Ishikawa (cell line): Measurements from ENCODE around the gene P3R3URF.

ENCODE experiments used
- CEBPB ChIP-seq: IDR thresholded peaks from 2 replicates; pipeline ENCODE4 v1.6.1; 2012
- CREB1 ChIP-seq: IDR thresholded peaks from 2 replicates; pipeline ENCODE4 v1.6.1; 2012; ENCODE audit warnings: low read depth
- EGR1 ChIP-seq: IDR thresholded peaks from 2 replicates; pipeline ENCODE4 v1.6.1; 2012
- EP300 ChIP-seq: IDR thresholded peaks from 2 replicates; pipeline ENCODE4 v1.6.1; 2012; ENCODE audit warnings: borderline replicate concordance
- FOXM1 ChIP-seq: IDR thresholded peaks from 2 replicates; pipeline ENCODE4 v1.6.1; 2012; ENCODE audit warnings: low read depth, borderline replicate concordance
- MAX ChIP-seq: IDR thresholded peaks from 2 replicates; pipeline ENCODE4 v1.6.1; 2012
- NFIC ChIP-seq: IDR thresholded peaks from 2 replicates; pipeline ENCODE4 v1.6.1; 2012
- RAD21 ChIP-seq: IDR thresholded peaks from 2 replicates; pipeline ENCODE4 v1.6.1; 2012; ENCODE audit warnings: low read depth
- REST ChIP-seq: IDR thresholded peaks from 2 replicates; pipeline ENCODE4 v1.6.1; 2012; ENCODE audit warnings: low read depth, mild to moderate bottlenecking
- TAF1 ChIP-seq: IDR thresholded peaks from 2 replicates; pipeline ENCODE4 v1.6.1; 2012; ENCODE audit warnings: low read depth, mild to moderate bottlenecking
- TCF12 ChIP-seq: IDR thresholded peaks from 2 replicates; pipeline ENCODE4 v1.6.1; 2012; ENCODE audit warnings: low read depth
- USF1 ChIP-seq: IDR thresholded peaks from 2 replicates; pipeline ENCODE4 v1.6.1; 2012
- YY1 ChIP-seq: IDR thresholded peaks from 2 replicates; pipeline ENCODE4 v1.6.1; 2012; ENCODE audit warnings: low read depth
- ZBTB7A ChIP-seq: IDR thresholded peaks from 2 replicates; pipeline ENCODE4 v1.6.1; 2012; ENCODE audit warnings: low read depth

GRCh38 chr1:46180082-46180616 lies 3.9 kb upstream of the P3R3URF start:
- TF ChIP-seq EP300 (peak; percentile 44; the same call in 1 of the 2 replicates), TCF12 (peak; percentile 64; the same call in 1 of the 2 replicates), REST (no peak), MAX (peak; percentile 66), CEBPB (no peak), ZBTB7A (no peak), YY1 (0 out of 2 replicates have a peak, but pooled peaks have one; percentile 49), RAD21 (peak; percentile 94), TAF1 (no peak), NFIC (peak; percentile 51), USF1 (0 out of 2 replicates have a peak, but pooled peaks have one; percentile 11), EGR1 (no peak), CREB1 (no peak), FOXM1 (no peak)
